GM21515 (cell line): Measurements from ENCODE around the gene KCTD5.
"Not testable (repeated sequence)": the region's sequence is repeated elsewhere in the genome, so short reads cannot be mapped to it uniquely, and the experiment has no call there.

Experiments used
- ATAC-seq: cut with Tn5 transposase; IDR thresholded peaks from one replicate; pipeline ENCODE4 v1.9.1; 2021; ENCODE audit not compliant: unreplicated experiment

The KCTD5 gene

DNA sequence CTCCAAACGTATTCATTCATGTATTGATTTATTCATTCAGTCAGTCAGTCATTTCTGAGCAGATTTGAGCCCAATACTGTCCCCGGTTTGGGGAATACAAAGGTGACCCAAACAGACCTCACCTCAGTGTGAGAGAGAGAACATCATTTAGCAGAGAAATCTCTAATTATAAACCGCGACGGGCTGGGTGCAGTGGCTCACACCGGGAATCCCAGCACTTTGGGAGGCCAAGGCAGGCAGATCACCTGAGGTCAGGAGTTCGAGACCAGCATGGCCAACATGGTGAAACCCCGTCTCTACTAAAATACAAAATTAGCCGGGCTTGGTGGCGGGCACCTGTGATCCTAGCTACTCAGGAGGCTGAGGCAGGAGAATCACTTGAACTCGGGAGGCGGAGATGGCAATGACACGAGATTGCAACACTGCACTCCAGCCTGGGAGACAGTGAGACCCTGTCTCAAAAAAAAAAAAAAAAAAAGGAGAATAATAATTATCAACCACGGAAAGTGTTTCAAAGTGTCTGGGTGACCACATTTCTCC is 39.4 kb downstream of the KCTD5 start:
- not testable (repeated sequence) for ATAC-seq

DNA sequence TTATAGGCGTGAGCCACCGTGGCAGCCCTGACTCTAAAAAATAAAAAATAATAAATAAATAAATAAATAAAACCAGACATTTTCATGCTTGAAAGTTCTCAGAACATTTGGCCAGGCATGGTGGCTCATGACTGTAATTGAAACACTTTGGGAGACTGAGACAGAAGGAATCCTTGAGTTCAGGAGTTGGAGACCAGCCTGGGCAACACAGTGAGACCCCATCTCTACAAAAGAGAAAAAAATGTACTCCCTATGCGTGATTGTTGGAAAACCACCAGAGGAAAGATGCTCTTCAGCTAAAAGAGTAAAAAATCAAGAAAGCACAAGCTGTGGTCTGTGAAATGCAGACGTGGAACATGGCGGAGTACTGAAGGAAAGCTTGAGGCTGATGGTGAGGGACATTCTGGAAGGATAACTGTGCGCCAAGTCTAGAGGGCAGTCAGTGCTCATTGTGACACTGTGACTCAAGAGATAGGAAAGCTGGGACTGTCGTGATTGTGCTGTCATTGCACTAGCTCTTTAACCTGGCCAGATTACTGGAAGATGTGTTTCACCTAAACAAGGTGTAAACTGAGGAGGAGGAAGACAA is 41.9 kb downstream of the KCTD5 start:
- no peak for ATAC-seq

DNA sequence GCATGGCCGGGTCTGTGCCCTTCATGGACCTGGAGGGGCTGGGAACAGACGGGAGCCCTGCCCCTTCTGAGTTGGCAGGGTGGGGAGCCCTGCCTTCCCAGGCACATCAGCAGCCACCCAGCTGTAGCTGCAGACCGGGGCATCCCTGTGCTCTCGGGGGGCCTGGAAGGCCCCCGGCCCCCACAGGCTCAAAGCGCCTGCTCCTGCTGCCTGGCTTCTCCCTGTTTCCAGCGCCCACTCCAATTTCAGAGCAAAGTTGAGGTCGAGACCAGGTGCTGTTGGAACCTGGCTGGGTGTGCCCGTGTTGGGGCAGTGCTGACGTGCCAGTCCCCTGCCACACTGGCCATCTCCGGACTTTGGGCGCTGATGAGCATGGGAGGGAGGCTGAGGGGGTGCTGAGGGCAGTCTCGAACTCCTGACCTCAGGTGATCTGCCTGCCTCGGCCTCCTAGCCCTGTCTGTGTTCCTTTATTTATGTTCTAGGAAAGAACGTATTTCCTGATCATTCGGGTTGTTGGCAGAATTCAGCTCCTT is 42.6 kb downstream of the KCTD5 start:
- ATAC-seq = no peak

DNA sequence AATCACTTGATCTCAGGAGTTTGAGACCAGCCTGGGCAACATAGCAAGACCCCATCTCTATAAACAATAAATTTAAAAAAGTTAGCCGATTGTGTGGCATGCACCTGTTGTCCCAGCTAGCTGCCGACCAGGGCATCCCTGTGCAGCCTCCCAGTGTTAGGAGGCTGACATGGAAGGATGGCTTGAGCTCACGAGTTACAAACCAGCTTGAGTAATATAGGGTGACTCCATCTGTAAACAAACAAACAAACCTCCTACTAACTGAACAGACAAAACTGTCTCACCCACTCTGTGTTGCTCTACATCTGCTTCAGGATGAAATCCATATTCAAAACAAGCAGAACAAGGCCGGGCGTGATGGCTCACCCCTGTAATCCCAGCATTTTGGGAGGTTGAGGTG is 44.6 kb downstream of the KCTD5 start:
- no peak for ATAC-seq

DNA sequence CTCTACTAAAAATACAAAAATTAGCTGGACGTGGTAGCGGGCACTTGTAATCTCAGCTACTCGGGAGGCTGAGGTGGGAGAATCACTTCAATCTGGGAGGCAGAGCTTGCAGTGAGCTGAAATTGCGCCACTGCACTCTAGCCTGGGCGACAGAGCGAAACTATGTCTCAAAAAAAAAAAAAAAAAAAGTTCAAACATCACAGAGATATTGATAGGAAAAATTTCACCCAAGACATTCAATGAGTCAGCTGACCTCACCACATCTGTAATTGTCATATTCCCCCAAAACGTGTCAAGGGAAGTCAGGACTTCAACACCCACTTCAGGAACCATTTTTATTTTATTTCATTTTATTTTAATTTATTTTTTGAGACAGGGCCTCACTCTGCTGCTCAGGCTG is 45.7 kb downstream of the KCTD5 start:
- no peak for ATAC-seq

DNA sequence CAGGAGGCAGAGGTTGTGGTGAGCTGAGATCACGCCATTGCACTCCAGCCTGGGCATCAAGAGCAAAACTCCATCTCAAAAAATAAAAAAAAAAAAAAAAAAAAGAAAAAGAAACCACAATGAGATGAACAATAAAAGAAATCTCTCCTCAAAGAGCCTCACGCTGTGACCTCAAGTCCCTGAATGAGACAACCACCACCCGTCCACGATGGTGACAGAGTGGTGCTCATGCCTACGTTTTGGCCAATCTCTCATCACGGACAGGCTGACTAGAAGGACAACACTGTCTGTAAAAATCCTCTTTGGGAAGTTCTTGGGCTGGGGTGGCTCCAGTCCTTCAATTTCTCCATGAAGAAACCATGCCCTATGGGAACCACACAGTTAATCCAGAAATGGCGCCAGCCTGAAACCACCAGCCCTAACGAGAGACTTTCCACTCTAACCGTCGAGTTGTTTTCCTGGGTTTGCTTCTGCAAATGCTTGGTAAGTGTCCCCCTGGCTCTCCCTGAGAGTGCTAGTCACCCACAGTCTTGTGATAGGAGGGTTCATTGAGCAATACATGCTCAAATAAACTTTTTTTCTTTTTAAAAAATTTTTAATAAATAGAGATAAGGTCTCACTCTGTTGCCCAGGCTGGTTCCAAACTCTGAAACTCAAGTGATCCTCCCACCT is 52.7 kb downstream of the KCTD5 start:
- ATAC-seq = no peak

DNA sequence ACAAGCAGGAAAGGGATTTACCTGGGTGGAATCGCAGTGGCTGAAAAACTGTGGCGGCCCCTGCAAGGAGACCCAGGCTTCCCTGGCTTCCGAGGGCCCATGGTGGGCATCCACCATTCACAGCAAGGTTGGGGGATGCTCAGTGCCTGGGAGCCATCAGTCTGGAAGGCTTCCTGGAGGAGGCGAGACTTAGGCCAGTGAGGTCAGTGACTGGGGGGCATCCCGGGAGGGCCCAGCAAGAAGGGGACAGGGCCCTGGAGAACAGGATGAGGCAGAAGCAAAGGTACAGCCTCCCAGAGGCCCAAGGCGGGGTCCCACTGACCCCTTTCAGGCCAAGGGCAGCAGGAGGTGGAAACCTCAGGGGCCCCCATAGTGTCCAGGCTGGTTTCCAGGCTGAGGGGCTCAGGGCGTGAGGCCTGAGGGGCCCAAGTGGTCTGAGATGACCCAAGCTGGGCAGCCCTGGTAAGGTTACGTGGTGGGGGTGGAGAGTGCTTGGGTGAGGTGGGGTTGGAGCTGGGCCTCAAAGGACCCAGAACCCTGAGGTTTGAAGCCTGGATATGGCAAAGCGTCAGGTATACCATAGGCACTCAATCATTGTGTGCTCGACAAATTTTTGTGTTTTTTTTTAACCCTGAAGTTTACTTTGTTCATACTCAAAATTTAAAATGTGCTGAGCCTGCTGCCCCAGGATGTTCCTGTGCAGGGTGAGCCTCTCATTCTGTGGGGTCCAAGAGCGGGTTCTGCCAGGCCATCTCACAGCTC is 54.3 kb downstream of the KCTD5 start:
- ATAC-seq = no peak

DNA sequence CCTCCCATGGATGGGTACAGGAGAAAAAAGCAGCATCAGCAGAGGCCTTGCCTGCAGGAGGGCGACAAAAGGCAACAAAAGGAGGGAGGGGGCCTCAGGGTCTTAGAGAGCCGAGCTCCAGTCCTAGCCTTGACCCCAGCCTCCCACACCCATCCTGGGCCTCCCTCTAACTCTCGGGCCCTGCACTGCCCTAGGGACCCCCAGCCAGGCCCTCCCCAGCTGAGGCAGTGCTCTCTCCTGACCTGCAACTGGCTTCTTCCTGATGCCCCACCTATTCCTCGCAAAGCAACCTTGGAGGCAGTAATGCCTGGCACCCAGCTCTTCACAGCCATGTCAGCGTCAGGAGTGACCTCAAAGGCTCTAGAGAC is 54.9 kb downstream of the KCTD5 start:
- no peak for ATAC-seq

DNA sequence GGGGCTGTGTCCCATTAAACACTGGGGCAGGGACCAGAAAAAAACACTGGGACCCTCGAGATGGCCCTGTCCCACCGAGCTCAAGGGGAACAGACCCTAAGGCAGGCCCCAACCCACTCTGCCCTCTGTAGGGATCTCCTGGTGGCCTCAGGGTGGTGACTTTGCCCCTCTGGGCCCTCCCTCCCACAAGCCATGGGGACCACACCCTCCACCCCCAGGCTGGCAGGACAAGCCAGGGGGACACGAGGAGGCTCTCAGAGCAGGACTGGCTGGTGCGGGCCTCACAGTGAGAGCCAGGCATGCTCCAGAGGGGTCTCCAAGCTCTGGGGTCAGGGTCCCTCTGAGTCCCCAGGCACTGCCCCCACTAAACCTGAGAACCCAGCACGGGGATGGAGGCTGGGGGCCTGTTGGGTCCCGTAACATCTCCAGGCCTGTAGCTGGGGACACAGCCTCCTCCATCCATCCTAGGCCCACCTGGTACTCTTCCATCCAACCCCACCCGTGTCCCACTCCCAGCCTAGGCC is 55.6 kb downstream of the KCTD5 start:
- no peak for ATAC-seq

DNA sequence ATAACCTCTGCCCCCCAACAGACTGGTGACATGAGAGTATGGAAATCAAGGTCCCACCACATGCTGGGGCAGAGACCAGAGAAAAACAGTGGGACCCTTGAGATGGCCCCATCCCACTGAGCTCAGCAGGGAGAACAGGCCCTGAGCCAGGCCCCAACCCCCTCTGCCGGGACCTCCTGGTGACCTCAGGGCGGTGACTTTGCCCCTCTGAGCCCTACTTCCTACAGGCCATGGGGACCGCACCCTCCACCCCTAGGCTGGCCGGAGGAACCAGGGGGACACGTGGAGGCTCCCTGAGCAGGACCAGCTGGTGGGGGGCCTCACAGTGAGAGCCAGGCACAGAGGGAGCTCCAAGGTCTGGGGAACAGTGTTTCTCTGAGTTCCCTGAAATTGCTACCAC is 56.3 kb downstream of the KCTD5 start:
- no peak for ATAC-seq

DNA sequence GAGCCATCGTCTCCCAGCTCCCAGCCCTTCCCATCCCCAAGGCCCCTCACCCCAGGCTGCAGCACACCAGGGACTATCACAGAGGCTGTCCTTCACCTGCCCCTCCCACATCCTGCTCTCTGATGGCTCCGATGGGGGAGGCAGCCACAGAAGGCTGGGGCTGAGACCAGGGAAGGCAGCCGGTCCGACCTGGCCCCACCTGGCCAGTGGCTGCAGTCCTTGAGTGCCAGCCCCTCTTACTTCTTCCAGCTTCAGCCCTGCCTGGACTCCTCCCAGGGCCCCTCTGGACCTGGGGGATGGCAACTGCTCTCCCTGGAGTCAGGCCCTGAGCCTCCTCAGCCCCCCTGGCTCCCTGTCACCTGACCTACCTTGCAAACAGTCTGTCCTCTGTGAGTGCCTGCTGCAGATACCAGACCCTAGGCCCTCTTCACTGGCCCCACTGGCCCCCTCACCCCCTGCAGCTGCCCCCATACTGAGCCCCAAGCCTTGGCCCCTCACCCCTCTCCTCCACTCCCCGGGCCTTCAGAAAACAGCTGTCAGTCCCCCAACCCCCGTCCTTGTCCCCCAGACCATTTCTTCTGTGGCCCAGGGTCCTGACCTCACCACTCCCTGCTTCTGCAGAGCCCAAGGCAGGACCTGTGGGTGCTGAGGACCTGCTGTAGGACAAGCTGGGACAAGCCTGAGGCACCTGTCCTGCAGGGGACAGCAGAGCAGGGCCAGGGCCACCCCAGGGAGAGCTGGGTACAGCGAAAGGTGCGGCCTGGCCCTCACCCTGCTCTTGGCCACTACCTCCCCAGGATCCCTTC is 57.5 kb downstream of the KCTD5 start:
- ATAC-seq = no peak

DNA sequence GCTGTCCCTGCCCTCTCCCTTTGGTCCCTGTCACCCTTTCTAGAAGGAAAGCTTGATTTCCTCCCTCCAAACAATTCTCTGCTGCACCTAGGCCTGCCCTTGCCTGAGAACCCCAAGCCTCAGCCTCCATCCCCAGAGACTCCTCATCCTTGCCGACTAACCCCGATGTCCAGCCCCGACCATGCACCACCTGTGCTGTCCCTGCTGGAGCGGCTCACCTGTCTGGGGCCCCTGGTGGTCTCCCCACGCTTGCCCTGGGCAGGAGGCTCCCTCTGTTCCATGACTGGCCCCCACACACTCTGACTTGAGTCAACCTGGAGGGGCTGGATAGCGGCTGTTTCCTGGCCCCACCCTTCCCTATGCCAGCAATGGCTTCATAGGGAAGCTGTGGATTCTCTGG is 58.2 kb downstream of the KCTD5 start:
- ATAC-seq = no peak

DNA sequence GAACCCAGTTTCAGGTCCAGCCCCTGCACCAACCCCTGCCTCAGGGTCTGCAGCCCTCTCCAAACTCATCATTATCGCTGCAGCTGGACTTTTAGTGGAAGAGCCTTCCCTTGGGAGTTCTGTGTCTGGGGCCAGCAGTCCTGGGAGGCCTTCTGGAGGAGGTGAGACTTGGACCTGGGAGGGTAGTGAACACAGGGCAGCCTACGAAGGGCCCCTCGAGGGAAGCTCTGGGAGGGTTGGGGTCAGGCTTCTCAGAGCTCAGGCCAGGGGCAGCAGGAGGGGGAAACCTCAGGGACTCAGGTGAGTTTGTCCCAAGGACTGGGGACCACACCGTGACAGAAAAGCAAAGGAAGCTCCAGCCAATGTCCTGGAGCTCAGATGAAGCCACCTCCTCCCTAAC is 58.8 kb downstream of the KCTD5 start:
- no peak for ATAC-seq

DNA sequence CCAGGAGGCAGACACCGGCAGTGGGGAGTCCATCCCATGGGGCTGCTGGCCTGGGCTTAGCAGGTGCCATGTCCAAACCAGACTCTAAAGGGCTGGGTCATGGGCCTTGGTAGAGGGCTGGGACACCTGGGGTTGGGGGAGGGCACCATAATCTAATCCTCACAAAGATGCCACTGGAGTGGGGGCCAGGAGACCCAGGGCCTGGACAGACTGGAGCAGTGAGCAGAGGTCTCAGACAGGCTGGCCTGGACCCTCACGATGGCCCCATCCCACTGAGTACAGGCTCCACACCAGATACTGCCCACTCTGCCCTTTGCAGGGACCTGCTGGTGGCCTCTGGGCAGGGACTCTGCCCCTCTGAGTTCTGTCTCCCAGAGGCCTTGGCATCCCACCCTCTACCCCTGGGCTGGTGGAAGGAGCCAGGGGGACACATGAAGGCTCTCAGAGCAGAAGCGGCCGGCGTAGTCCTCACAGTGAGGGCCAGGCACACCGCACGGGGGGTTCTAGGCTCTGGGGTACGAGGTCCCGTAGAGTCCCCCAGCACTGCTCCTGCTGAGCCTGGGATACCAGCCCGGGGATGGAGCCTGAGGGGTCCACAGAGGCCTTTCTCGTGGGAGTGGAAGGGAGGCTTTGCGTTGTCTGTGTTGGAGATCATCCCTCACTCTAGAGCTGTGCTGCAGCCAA is 60.1 kb downstream of the KCTD5 start:
- no peak for ATAC-seq

DNA sequence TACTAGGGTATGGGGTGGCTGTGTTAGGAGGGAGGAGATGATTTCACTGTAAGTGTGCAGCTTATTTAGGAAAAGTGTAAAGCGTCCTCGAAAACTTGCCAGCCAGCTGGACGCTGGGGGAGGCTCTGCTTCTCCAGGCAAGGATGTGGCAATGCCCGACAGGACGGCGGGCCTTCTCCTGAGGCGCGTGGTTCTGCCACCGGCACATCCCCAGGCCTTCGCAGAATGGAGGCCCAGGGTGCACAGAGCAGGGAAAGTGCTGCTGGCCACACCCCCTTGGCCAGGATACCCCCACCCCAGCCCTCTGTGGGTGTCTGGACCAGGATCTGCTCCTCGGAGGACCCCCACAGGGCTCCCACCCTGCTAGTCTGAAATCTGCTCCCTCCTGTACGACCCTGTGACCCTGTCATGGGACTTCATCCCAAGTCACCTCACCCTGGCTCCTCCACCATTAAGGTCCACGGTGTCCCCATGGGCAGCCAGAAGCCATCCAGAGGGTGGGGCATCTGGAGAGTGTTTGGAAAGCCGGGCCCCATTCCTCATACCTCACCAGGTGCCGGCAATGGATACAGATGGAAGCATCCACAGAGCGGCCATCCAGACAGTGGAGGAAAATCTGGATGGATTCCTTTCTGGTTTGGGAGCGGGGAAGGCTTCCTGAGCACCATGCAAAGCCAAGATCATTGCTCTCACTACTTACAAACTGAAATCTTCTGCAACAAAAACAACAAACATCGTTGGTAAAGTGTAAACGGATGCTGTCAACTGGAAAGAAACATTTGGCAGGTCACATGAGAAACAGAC is 60.9 kb downstream of the KCTD5 start:
- ATAC-seq = no peak

DNA sequence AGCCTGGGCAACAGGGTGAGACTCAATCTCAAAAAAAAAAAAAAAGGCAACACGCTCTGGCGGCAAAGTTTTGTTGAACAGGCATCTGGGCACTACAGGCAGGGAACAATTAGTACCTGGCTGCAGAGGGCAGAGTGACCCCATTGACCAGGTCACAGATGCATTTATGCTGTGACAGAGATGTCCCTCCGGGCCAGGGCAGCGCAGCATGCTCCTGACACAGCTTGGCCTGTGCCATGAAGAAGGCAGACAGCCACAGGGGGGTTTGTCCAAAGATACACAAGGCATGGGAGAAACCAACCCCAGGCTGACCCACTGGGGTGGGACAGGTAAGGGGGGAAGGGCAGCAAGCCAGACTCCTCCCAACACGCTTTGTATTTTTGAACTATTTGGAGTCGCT is 62.4 kb downstream of the KCTD5 start:
- no peak for ATAC-seq

DNA sequence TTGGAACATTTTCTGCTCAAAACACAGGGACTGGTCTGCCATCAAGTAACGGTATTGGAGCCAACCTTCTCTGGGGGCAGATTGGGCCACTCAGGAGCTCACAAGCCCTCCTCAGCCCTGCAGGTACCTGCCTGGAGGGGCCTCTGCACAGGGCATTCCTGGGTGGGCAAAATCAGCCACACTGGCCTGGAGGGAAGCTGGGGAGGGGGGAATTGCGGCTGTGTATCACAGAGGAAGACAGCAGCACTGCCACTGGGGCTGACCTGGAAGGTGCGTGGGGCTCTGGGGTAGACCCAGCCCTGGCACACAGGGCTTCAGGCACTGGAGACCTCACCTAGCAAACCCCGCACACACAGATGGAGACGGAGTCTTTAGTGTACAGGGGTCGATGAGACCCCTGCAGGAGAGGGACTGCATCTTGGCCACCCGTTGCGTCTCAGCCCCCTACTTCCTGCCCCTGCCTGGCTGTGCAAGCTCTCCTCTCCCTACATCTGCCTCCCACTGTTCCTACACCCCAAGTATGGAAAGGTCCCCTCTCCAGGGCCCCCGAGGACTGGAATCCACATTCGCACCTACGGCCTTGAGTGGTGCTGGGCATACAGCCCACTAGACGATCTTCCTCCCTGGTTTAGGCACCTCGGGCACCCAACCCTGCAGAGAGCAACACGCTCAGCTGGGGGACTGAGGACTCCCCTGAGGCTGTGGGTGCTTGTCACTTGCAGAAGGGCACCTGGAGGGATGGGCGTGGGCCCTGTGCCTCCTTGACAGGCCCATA is 63.0 kb downstream of the KCTD5 start:
- no peak for ATAC-seq

DNA sequence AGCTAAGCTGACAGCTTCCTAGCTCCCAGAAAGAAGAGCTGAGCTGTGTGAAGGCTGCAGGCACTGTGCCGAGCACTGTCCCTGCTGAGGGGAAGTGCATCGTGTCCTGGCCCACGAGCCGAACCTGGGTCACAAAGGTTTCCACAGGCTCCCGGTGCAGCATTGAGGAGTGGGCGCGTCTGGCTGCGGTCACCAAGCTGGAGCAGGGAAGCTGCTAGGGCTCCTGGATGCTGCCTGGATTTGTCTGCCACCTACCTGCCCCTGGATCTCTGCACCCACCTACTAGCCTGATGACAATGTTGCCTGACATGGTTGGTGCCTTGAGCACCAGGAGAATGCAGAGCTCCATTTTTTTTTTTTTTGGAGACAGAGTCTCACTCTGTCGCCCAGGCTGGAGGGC is 63.6 kb downstream of the KCTD5 start:
- ATAC-seq = no peak
